Activated T-cell treated with anti-CD3 and anti-CD28 coated beads for 4 hours (primary cell): ENCODE results near the gene MSGN1.
"Not testable (repeated sequence)": the region's sequence is repeated elsewhere in the genome, so short reads cannot be mapped to it uniquely, and the experiment has no call there.

ENCODE experiments used
- DNase-seq: peaks from one replicate; pipeline ENCODE4 v3.0.0-alpha.2; 2020

The MSGN1 gene

DNA sequence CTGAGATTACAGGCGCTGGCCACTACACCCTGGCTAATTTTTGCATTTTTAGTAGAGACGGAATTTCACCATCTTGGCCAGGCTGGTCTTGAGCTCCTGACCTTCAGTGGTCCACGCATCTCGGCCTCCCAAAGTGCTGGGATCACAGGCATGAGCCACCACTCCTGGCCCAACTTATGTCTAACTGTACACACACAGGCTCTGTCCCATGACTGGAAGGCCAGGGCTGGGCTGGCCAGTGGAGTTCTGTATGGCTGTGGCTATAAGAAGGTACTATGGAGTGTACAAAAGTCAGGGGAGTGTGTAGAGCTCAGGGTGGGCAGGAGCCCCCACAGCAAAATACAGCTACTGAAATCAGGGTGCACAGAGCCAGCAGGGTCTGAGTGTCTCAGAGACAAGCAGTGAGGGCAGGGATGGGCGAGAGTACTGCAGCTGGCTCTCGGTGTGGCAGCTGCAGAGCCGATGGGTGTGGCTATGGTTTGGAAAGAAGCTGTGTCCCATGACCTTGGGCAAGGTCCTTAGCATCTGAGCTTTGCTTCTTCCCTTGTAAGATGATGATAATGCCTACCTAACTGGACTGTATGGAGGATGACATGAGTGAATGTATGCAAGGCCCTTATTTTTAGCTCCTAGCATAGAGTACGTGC lies 10.4 kb upstream of the MSGN1 start:
- DNase-seq = no peak

DNA sequence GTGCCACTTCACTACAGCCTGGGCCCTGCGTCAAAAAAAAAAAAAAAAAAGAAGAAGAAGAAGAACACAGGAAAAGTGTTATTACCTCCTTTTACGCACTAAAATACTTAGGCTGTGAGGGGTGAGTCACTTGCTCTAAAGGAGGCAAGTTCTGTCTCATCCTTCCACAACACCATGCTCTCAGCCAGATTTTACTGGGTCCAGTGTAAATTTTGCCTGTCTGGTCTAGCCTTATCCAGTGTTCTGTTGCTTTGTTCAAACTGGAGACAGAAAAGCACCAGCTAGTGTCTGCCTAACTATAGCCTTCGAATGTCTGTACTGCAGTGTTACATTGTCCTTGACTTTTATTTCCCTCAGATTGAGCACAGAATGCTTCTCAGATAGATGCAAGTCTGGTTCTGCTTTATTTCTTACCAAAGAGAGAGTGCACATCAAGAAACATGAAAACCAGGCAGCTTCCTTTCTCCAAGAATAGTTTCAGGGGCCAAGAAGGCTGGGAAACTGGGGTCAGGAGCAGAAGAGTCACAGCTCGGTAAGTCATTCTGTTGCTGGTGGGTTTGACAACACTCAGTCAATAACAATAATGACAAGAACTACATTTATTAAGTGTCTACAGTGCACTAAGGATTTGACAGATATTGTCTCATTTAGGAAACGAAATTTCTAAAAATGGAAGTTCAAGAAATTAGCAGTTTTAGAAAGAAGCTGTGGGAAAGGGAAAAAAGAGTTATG lies 3.1 kb upstream of the MSGN1 start:
- DNase-seq = no peak

DNA sequence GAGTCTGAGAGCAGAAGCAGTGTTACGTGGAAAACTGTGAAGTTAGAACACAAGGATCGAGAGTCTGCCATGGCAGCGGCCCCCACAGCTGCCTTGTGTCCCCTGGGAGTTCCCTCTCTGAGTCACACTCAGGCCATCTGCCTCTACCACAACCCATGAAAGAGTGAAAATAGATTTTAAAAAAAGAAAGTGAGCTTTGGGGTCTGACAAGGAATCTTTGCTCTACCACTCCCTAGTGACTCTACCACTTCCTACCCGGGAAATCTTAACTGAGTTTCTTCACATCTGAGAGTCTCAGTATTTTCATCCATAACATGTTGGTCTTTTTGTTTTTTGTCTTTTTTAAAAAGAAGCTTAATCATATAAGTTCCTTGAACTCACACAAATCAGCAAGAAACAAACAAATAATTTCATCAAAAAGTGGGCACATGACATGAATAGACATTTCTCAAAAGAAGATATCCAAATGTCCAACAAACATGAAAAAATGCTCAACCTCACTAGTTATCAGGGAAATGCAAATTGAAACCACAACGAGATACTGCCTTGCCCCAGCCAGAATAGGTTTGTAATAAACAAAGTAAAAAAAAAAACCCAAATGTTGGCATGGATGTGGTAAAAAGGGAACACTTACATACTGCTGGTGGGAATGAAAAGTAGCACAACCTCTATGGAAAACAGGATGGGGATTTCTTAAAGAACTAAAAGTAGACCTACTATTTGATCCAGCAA lies 2.4 kb upstream of the MSGN1 start:
- no peak for DNase-seq

DNA sequence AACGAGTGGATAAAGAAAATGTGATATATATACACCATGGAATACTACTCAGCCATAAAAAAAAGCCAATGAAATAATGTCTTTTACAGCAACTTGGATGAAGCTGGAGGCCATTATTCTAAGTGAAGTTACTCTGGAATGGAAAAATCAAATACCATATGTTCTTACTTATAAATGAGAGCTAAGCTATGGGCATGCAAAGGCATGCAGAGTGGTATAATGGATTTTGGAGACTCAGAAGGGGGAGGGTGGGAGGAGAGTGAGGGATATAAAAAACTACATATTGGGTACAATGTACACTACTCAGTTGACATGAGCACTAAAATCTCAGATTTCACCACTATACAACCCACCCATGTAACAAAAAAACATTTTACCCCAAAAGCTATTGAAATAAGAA lies 1.7 kb upstream of the MSGN1 start:
- DNase-seq = no peak

DNA sequence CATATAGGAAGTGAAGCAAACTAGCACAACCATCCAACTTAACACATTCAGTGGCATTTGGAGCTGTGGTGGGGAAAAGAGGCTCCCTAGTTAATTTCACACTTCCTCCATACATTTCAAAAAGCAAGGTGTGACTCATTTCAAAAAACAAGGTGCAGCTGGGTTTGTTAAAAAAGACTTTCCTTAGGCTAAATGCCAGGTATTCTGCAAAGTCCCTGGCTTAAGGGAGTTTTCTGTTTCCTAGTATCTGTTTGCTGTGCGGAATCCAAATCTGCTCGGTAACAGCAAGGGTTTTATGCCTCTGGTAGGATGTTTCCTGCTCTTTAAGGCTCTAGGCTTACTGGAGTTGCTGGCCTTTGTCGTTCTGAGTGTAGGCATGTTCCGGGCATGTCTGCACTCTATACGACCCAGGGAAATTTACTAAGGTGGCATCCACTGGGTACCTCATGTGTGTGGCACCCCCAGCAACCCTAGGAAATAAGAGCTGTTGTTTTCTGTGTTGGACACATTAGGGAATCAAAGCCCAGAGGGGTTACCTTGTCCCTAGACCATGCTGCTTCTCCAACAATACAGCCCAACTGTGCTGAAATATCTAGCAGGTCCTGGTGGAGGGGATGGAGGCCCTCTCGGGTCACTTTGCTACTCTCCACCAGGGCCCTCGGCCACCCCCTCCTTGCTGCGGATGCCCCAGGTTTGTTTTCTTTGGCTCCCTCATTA lies 634 bp upstream of the MSGN1 start:
- DNase-seq = no peak

DNA sequence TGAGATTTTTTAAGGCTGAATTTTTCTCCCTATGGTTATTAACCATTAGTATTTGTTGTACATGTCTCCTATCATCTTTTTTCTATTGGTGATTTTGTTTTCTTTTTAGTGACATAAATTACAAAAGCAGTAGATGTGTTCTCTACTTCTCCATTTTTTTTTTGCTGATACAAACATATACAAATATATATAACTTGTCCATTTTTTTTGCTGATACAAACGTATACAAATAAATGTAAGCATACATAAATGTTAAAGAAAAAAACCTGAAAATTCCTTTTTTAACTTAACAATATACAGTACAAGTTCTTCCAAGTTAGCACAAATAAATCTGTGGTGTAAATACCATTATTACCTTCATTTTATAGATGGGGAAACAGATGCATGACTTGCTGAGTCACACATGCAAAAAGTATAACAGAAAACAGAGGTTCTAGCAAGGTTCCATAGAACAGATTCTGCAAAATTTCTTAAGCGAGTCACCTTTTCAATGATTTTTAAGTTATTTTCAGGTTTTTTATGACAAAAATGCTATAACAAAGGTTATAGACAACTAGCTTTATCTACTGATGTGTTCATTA lies 2.1 kb downstream of the MSGN1 start:
- DNase-seq = no peak

DNA sequence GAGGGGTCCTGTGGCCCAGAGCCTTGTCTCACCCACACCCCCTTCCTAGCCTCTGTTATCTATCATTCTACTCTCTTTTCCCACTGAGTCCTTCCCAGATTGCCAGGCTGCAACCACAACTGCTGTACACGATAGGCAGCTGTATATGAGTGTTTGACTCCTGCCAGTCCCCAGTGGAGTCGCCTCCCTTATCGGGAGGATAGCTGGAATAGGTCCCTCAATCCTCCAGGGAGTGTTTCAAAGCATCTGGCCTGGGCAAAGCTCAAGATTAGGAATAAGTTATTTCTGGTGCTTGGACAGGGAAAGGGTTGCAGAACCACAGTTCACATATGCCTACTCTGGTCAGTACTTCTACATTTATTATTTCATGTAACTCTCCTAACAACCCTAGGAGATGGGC lies 4.8 kb downstream of the MSGN1 start:
- DNase-seq = no peak

DNA sequence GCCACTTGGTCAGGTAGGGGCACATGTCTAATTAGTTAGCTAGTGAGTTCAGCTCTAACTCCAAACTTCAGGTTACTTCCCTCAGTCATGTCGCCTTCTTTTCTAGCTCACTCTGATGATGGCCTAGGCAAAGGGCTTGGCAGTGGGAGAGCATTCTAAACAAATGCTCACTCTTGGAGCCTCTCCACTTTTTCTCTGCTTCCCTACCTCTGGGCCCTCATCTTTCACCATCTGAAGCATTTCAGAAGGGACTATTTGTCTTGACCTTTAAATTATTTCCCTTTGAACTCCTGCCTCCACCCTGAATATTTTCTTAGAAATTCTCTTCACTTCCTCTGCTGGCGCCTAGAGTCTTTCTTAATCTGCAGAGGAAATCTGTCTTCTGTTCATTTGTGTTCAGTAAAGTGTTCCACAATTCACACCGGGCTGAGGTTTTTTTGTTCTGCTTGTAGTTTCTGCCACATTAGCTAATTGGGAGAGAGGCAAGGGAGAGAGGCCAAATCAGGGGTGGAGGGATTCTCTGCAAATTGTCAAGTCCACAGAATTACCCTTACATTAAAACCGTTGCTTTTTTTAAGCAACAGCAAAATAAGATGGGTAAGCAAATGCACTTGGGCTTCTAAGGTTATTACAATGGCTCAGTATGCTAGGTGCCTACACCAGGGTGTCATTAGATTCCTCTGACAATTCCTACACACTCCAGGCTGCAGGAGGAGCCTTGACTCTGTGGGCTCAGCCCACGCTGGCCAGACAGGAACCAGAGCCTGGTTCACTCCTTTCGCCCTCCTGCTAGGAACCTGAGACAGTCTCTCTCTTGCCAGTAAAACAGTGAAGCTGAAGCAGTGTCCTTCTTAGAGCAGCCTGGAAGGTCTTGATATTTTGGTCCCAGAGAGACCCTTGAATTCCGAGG lies 5.5 kb downstream of the MSGN1 start:
- DNase-seq = no peak

DNA sequence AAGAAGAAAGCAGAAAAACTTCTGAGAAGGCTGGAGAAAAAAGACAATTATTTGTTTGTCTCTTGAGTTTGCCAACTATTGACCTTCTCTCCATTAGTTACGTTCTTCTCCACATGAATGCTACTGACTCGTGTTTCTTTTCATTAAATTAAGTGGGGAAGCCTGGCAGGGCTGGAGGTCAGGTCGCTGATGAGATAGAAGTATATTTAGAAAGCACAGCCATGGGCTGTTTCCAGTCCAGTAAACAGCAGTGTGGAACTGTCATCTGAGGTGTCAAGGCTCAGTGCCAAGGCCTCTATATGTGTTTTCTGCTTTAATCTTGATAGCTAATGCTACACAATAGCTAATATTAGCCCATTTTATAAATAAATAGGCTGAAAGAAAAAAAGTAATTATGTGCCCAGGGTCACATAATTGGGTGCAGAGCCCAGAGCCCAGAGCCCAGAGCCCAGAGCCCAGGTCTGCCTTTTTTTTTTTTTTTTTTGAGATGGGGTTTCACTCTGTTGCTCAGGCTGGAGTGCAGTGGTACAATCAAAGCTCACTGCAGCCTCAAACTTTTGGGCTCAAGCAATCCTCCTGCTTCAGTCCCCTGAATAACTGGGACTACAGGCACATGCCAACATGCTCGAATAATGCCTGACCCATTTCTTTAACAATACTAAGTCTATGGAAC lies 6.3 kb downstream of the MSGN1 start:
- DNase-seq = no peak

DNA sequence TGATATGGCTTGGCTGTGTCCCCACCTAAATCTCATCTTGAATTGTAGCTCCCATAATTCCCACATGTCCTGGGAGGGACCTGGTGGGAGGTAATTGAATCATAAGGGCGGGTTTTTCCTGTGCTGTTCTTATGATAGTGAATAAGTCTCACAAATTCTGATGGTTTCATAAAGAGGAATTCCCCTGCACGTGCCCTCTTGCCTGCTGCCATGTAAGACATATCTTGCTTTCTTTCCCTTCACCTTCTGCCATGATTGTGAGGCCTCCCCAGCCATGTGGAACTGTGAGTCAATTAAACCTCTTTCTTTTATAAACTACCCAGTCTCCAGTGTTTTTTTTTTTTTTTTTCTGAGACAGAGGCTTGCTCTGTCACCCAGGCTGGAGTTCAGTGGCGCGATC lies 7.4 kb downstream of the MSGN1 start:
- not testable (repeated sequence) for DNase-seq

DNA sequence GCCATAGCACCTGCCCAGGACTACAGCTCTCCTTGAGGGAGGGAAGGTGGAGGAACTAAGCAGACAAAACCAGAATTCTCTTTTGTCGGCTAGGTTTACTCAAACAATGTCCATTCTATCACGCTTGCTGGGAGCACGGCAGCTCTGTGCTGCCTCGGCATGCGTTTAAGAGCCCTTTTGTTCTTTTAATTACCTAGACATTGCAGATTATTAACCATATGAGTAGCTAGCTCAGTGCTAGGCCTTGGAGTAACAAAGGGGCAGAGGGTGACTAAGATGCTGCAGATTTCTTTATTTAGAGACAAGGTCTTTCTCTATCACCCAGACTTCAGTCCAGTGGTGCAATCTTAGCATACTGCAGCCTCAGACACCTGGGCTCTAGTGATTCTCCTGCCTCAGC lies 11.1 kb downstream of the MSGN1 start:
- DNase-seq = no peak

DNA sequence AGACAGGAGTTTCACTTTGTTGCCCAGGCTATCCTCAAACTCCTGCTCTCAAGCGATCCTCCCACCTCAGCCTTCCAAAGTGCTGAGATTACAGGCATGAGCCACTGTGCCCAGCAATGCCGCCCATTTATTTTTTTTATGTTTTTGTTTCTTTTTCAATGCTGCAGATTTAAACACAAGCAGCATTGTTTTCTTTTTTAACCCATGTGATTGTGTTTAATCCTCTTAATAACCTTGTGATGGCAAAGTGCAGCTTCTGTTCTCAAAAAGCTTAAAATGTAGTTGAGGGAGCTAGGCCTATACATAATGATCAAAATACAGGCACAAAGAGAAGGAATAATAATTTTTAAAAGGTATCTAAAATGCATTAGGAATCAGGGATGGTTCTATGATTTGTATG lies 11.5 kb downstream of the MSGN1 start:
- DNase-seq = no peak

DNA sequence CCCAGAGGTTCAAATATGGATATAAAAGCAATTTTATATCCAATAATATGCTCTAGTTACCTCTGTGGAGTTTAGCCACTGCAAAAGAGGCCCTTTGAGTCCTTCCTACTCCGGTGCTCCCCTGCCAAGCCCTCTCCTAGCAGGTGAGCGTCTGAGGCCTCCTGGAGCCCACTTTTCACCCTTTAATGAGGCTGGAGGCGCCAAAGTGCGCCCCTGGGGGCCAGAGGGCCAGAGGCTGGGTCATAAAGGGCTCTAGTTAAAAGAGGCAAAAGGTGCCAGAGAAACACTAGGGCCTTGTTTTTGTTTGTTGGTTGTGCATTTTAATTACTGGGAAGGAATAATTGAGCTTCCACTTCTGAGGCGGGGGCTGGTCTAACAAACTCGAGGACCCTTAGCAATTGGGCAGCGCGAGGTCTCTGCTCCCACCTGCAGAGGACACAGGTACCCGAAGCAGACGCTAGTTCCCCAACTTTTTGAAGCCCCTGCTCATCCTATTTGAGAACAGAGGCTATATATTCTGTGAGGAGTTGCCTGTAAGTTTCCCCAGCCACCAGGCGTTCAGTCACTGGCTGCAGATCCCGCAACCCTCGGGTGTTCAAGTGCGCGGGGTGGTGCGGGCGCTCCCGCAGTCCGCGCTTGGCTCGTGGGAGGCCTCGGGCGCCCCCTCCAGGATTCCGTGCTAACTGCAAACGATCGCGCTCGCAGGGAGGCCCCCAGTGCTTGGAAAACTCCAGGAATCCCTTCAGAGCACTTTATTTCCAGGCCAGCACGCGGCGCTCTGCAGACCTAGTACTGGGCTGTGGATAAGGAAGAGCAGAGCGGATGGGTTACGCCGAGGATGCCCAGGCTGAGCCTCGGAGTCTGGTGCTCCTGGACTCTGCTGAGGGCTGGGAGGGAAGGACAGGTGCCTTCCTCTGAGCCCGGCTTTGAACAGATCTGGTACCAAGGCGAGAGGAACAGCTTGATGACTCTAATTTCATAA lies 14.1 kb downstream of the MSGN1 start:
- no peak for DNase-seq

DNA sequence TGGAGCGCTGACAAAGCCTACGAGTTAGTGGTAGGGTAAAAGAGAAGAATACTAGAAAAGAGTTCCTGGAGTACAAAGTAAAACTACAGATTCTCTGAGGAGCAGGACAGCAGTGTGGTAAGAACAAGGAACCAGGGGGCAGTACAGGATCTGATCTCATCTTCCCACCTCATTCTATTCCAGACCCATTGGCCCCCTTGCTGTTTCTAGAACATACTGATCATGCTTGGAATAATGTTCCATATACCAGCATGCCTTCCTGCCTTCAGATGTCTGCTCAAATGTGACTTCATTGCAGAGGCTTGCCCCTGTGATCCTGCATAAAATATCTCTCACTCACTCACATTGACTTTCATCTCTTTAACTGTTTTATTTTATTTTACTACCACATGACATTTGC lies 19.3 kb downstream of the MSGN1 start:
- no peak for DNase-seq

DNA sequence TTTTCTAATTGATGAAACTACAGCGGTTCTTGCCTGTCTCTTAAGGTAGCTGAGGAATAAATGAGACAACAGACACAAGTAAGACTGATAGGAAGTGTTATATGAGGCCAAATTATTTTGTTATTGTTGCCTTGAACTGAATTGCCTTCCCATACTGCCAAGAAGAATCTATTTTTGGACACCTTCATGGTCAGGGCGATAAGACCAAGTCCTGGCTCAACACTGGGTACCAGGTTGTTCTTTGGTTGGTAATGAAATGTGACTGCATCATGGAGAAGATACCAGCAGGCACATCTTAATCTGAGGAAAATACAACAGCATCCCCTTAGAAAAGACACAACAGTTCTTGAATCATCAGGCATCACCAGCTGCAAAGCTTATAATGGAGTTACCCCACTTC lies 23.7 kb downstream of the MSGN1 start:
- DNase-seq = no peak

DNA sequence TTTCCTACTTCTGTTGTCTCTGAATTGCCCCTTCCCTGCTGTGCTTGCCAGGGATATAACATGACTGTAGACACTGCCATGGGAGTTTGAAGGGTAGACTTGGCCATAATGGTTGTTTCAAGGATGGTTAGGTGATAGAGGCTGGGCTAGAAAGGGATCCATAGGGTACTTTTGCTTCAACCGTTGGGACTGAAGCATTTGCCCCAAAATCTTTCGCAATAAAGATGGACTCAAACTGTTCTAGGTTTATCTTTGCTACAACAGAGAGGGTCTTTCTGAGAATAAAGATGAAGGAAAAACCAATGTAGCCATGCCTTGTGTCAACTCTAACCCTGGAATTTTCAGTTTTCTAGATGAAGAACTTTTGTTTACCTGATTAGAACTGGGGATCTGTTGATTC lies 27.2 kb downstream of the MSGN1 start:
- DNase-seq = no peak

DNA sequence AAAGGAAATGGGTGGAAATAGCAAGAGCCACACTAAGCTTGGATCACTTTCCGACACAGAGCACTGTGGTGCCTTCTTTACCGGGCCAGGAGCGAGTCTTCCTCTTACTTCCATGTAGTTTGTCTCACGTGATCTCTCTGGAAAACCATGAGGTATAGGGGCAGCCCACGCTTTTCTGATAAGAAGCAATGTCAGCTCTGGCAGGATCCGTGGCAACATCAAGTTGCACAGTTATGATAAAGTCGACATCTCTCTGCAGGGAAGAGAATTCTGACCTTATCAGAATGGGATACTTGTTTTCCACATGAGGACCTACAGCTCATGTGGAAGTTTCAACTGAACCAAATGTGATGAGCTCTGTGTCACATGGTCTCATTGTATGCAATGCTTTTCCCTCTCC lies 29.5 kb downstream of the MSGN1 start:
- no peak for DNase-seq

DNA sequence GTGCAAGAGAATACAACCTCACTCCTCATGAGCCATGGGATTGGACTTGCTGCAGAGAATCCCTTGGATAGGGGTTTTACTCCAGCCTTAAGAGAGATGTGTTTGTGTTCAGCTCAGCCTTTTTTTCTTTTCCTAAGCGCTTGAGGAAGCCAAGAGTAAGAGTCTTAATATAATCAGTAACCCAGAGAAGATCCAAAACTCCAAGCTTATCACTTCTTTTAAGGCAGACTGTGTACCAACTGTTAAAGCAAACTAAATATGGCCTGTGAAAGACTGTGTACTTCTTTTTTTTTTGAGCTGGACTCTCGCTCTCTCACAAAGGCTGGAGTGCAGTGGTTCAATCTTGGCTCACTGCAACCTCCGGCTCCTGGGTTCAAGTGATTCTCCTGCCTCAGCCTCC lies 30.4 kb downstream of the MSGN1 start:
- DNase-seq = no peak

DNA sequence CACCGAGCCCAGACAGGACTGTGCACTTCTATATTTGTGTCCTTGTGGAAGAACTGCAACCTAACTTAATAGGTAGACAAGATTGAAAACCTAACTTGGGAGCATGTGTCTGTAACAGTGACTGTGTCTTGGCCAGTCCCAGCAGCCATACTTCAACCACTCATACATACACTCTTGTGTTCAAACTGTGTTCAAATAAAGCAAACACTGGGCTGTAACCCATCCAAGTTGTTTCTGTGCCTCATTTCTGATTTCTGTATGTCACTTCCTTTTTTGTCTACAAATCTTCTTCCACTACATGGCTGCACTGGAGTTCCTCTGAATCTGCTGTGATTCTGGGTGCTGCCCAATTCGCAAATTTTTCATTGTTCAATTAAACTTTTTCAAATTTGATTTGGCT lies 31.0 kb downstream of the MSGN1 start:
- no peak for DNase-seq

DNA sequence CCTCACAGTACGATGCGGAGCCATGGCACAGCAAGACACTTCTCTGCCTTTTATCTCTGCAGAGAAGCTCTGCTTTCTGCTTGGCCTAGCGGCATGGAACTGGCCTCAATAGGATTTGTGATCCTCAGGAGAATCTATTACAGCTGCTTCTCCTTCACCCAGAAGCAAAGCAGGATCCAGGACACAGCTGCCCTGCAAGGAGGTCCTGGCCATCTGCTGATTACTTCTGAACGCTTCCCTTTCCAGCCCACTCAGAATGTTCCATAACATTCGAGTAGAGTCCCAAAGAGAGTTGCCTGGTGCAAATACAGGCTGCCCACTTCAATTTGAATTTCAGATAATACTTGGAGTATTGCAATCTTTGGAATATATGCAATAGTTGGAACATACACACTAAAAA lies 33.0 kb downstream of the MSGN1 start:
- no peak for DNase-seq
